ENCODE results near the gene CPLANE1. TPM values are rescaled to one million over a fixed set of nuclear protein-coding genes. Genes with fewer than 3 reads are reported as not detected.

Gene CPLANE1
- total RNA-seq, 4 donors from 2014 or later: 14.0 to 65.2 (median 21.3) TPM

DNA sequence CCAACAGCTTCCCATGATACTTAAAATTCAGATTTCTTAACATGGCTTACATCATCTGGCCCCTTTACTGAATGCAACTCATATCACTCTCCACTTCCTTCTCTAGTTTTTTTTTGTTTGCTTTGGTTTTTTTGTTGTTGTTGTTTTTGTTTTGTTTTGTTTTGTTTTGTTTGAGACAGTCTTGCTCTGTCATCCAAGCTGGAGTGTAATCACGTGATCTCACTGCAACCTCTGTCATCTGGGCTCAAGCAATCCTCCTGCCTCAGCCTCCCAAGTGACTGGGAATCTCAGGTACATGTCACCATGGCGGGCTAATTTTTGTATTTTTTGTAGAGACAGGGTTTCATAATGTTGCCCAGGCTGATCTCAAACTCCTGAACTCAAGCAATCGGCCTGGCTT is 41.4 kb downstream of the CPLANE1 start:
- H3K9me3 ChIP-seq: no peaks in the 10 kb centered on the region
- no peaks in the 10 kb centered on the region for H3K4me1 ChIP-seq
- TF ChIP-seq, protein P1, sequence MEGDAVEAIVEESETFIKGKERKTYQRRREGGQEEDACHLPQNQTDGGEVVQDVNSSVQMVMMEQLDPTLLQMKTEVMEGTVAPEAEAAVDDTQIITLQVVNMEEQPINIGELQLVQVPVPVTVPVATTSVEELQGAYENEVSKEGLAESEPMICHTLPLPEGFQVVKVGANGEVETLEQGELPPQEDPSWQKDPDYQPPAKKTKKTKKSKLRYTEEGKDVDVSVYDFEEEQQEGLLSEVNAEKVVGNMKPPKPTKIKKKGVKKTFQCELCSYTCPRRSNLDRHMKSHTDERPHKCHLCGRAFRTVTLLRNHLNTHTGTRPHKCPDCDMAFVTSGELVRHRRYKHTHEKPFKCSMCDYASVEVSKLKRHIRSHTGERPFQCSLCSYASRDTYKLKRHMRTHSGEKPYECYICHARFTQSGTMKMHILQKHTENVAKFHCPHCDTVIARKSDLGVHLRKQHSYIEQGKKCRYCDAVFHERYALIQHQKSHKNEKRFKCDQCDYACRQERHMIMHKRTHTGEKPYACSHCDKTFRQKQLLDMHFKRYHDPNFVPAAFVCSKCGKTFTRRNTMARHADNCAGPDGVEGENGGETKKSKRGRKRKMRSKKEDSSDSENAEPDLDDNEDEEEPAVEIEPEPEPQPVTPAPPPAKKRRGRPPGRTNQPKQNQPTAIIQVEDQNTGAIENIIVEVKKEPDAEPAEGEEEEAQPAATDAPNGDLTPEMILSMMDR (IDR thresholded peaks at IDR 0.05): no peak
- no peak for TF ChIP-seq POLR2A (IDR thresholded peaks at IDR 0.05)
- no peak for DNase-seq
- H3K36me3 ChIP-seq: peaks cover 0 to 24% (median 0%) of the 10 kb centered on the region in 3 donors
- H3K27me3 ChIP-seq: no peaks in the 10 kb centered on the region
- no peak overlapping the region for H3K4me3 ChIP-seq
- H3K27ac ChIP-seq: no peak overlapping the region

GRCh38 chr5:37206736-37207135 is 42.4 kb downstream of the CPLANE1 start:
- Histone ChIP-seq H3K27me3 (no peaks in the 10 kb centered on the region), H3K4me3 (no peak overlapping the region), H3K9me3 (no peaks in the 10 kb centered on the region), H3K4me1 (no peaks in the 10 kb centered on the region), H3K36me3 (peaks cover 0 to 20% (median 0%) of the 10 kb centered on the region in 3 donors), H3K27ac (no peak overlapping the region)
- no peak for DNase-seq
- TF ChIP-seq, protein P1 (IDR thresholded peaks at IDR 0.05): no peak
- TF ChIP-seq POLR2A (IDR thresholded peaks at IDR 0.05): no peak

DNA sequence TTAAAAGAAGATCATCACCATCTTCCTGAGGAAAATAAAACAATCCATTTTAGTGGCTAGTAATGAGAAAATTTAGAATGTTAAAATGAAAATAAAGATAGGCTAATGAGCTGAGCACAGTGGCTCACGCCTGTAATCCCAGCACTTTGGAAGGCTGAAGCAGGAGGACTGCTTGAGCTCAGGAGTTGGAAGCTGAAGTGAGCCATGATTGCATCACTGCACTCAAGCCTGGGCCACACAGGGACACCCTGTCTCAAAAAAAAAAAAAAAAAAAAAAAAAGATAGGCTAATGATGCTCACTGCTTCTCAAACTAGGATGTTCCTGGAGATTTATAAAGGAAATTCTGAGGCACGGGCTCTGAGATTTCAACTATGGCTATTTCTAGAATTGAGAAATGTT is 50.3 kb downstream of the CPLANE1 start:
- H3K4me1 ChIP-seq: peaks cover 0 to 7% (median 0%) of the 10 kb centered on the region in 4 donors
- peaks cover 0 to 13% (median 0%) of the 10 kb centered on the region in 3 donors for H3K36me3 ChIP-seq
- no peak overlapping the region for H3K4me3 ChIP-seq
- DNase-seq: no peak
- no peaks in the 10 kb centered on the region for H3K9me3 ChIP-seq
- no peaks in the 10 kb centered on the region for H3K27me3 ChIP-seq
- no peak overlapping the region for H3K27ac ChIP-seq
- TF ChIP-seq, protein P1 (IDR thresholded peaks at IDR 0.05): no peak
- no peak for TF ChIP-seq POLR2A (IDR thresholded peaks at IDR 0.05)

DNA sequence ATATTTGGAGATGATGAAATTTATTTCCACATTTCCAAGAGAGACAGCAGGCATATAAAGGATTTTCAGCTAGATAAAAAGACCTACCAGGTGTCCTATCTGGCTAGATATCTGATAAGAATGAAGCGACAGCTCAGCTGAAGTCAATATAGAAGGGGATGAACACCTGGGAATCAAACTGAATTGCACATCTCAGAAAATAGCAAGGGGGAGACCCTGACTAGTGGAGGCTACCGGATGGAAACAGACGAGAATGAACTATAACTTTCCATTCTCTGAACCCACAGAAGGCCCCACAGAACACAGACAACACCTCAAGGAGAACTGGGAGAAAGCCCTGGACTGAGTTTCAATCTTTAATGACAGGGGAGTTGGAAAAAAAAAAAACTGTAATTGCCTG is 51.1 kb downstream of the CPLANE1 start:
- no peaks in the 10 kb centered on the region for H3K9me3 ChIP-seq
- peak overlapping the region in 1 of 4 donors; percentile 22 for H3K4me3 ChIP-seq
- TF ChIP-seq POLR2A (IDR thresholded peaks at IDR 0.05): no peak
- TF ChIP-seq, protein P1 (IDR thresholded peaks at IDR 0.05): no peak
- peaks cover 0 to 17% (median 0%) of the 10 kb centered on the region in 3 donors for H3K36me3 ChIP-seq
- peaks cover 0 to 7% (median 0%) of the 10 kb centered on the region in 4 donors for H3K4me1 ChIP-seq
- H3K27ac ChIP-seq: peak overlapping the region in 2 of 4 donors; percentile 8 to 54
- H3K27me3 ChIP-seq: no peaks in the 10 kb centered on the region
- DNase-seq: no peak

GRCh38 chr5:37197340-37198050 is 51.7 kb downstream of the CPLANE1 start:
- Histone ChIP-seq H3K27ac (peak overlapping the region in 3 of 4 donors; percentile 36 to 54 (median 40)), H3K36me3 (peaks cover 0 to 21% (median 0%) of the 10 kb centered on the region in 3 donors)
- no peak for DNase-seq

More at GRCh38 chr5:37197340-37198050, 51.7 kb downstream of the CPLANE1 start:
- no peak overlapping the region for H3K4me3 ChIP-seq
- TF ChIP-seq, protein P1 (IDR thresholded peaks at IDR 0.05): no peak
- no peak for TF ChIP-seq POLR2A (IDR thresholded peaks at IDR 0.05)
- H3K4me1 ChIP-seq: peaks cover 0 to 7% (median 0%) of the 10 kb centered on the region in 4 donors
- no peaks in the 10 kb centered on the region for H3K27me3 ChIP-seq
- no peaks in the 10 kb centered on the region for H3K9me3 ChIP-seq
